ENCODE results near the gene FBXO7.

The FBXO7 gene

DNA sequence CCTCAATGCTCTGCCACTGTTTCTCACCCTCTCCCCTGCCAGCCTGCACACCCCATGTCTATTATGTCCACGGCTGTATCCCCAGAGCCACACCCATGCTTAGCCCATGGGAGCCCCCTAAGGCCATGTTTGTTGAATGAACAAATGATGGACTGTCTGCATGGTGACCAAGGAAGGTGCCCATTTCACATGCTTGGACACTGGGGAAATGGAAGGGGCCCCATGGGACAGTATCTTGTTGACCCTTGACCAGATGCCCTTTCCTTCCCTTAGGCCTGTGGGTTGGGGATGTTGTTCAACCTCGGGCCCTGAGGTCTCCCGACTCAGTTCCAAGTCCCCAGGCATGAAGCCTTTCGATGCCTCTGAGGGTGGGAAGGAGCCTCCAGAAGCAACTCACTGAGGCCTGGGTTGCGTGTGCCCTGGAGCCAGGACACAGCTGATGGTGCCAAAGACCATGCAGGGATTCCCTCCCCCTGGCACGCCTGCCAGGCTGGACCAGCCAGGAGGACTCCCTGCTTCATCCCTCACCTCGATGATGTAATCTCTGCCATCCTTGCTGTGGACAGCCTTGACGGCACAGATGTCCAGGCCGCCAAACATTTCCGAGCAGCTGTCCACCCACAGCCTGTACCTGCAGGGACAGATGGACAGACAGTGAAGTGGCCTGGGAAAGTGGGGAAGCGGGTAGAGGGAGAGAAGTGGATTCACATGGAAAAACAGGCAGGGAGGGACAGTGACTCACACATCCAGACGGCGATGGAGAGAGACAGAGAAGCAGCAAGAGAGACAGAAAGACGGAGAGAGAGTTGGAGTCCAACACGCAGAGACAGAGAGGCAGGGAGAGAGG, 58.9 kb downstream of the FBXO7 start:
- DNase-seq = no peak

DNA sequence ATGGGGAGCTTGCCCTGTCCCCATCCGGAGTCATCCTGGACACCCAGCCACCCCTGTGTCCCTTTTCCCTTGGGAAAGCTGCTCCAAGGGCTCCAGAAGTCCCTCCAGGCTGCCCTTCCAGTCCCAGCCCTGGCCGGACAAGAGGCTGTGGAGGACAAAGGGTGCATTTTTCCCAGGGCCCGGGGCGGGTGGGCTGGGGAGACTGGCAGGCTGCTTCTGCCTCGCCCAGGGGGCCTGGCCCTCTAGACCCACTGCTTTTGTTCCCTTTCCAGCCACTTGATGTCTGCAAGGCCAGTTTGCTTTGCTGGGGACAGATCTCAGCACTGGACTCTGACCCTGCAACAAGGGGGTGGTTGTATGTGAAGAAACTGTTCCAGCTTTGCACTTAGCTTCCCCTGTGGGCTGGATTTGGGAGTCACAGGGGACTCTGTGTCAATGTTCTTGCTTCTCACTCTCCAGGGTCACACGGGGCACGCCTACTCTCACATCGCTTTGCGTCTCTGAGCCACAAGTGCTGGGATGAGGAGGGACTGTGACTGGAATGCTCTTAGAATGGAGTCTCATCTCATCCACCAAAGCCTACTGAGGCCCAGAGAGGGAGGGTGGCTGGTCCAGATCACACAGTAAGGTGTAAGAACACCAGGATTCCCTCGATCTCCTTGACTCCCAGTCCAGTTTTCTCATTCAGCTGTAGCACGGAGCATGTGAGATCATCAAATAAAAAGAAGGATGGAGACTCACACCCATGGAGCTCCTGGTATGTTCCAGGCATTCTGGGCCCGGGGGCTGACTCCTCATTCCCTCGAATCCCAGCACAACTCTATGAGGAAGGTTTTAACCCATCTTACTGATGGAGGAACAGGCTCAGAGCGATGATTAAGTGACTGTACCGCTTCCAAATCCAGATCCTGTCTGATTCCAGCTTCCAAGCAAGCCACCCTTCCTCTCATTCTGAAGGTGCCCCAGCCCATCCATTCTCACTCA, 59.9 kb downstream of the FBXO7 start:
- DNase-seq = no peak

DNA sequence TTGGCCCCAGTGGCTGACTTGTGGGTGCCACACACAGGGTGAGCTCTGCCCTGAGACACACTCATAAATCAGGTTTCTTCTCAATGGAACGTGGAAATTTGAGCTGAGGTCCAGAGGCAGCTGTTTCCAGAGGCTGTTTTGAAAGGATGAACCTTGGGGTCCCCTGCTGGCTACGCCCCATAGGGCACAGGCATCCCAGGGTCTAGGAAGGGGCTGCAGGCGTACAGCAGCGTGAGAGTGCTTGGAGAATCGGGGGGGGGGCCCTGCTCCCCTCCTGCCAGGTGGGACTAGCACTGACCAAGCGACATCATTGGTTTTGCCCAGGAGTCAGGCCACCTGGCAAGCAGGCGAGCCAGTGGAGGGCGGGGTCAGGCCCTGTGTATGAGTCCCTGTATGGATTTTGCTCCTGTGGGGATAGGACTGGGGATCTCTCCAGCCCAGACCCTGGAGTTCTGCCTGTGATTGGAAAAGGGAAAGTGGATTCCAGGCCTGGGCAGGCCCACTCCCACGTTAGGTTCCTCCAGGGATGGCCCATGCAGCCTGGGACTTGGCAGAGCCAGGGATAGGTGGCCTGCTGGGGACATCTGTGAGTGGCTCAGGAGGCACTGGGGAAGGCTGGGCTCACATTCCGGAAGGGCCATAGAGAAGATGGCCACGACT, 61.0 kb downstream of the FBXO7 start:
- no peak for DNase-seq

DNA sequence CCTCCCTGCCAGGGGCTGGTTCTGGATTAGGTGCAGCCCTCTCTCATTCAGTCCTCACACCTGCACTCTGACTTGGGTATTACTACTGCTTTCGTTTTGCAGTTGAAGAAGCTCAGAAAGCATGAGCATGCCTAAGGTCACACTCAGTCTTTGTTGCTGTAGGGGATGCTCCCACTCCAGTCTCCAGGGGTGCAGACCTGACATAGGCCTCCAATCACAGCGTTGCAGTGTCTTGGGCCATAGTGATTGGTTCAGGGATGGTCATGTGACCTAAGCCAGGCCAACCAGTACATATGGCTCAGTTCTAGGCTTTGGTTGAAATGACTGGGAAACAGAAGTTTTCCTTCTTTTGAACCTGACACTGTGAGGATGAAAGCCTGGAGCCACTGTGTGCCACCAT, 61.7 kb downstream of the FBXO7 start:
- no peak for DNase-seq

DNA sequence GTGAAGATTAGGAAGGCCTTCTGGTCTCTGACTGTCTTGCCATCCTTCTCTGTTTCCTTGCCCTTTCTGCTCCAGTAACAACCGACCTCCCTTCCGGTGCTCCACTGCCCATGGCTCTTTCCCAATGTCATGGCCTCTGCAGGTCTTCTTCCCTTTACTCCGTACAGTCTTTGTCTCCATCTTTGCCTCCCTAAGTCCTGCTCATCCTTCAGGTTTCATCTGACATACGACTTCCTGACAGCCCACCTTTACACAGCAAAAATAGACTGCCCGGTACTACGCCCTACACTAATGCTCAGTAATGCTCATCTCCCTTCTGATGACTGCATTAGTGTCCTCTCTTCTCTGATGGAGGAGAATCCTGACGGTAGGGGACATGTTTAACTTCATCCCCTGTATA, 63.9 kb downstream of the FBXO7 start:
- DNase-seq = no peak

DNA sequence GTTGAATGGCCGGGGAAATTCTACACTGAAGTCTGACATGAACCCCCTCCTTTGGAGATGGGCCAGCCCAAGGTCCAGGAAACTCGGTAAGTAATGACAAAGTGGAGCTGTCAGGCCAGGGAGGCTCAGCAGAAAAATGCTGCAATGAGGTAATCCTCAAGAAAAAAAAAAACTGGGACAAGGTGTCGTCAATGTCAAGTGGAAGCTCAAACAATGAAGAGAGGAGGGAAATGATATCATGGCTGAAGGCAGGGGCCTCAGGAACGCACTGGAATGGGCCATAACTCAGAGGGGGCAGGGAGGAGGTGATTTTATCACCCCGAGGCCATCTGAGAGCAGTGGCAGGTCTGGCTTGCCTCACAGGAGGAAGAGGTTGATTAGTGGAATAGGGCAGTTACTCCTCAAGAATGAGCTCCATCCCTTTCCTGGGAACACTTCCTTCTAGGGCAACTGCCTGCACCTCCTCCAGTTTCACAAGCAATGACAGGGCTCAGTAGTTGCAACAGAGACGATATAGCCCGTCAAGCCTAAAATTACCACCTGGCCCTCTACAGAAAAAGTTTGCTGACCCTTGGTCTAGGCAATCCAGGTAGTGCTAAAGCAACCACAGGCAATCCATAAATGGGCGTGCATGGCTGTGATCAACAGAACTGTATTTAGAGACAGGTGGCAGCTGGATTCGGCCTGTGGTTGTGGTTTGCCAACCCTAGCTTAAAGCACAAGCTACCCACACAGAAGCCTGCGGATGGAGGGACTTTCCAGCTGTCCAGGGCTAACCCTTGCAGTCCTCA, 65.2 kb downstream of the FBXO7 start:
- DNase-seq = no peak

DNA sequence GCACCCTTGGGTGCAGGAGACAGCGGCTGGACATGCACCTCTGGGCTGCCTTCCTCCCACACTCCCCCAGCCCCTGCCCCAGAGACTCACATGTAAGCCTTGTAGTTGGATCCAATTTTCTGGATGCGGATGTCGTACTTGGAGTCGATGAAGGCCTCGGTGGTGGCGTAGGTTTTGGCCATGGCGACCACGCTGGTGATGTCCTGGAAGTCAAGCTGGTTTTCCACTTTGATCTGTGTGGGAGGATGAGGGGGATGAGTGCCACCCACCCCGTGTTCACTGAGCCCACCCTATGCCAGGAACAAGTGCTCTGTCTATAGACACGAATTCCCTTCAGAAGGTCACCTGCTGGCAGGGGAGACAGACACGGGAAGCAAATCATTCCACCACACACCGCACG, 66.9 kb downstream of the FBXO7 start:
- DNase-seq = no peak

DNA sequence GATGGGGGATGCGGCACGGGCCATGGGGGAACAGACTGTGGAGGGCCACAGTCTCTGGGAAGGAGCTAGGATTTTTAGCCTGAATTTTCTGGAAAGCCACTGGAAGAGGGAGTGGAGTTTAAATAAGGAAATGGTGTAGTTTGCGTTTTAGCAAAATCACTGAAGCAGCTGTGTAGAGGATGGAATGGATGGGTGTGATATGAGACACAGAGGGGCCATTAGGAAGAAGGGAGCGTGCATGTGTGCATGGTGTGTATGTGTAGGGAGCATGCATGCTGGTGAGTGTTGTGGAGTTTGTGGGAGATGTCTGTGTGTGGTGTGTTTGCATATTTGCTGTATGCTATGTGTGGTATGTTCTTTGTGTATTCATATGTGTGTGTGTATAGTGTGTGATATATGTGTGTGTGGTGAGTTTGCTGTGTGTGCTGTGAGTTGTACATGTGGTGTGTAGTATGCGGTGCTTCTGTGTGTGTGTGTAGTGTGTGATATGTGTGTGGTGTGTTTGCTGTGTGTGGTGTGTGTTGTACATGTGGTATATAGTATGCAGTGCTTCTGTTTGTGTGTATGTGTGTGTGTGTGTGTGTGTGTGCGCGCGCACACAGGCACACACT, 67.6 kb downstream of the FBXO7 start:
- DNase-seq = no peak

DNA sequence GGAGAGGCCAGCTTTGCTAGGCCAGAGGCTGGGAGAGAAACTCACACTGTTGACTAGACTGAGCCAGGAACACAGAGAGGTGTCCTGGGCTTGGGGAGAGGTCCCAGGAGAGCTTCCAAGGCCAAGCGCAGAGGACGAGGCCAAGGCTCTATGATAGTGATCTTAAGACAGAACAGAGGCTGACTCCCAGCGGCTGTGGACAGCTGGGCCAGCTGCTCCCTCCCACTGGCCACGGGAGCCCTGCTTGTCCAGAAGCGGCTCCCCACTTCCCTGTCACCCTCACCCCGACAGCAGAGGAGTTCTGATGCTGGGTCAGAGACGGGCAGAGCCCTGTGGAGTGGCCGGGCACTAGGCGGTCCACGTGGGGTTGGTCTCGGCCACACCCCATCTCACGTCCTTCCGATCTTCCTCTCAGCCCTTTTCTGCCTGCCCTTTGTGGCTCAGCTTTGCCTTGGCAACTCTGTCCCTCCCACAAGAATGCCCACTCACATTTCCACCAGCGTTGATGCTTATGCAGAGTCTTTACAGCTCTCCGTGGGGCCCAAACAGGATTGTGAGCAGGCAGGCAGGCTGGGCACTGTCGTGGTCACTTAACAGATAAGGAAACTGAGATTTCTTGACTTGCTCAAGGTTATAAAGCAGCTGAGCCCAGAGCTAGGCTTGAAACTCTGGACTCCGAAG, 68.2 kb downstream of the FBXO7 start:
- DNase-seq = no peak

DNA sequence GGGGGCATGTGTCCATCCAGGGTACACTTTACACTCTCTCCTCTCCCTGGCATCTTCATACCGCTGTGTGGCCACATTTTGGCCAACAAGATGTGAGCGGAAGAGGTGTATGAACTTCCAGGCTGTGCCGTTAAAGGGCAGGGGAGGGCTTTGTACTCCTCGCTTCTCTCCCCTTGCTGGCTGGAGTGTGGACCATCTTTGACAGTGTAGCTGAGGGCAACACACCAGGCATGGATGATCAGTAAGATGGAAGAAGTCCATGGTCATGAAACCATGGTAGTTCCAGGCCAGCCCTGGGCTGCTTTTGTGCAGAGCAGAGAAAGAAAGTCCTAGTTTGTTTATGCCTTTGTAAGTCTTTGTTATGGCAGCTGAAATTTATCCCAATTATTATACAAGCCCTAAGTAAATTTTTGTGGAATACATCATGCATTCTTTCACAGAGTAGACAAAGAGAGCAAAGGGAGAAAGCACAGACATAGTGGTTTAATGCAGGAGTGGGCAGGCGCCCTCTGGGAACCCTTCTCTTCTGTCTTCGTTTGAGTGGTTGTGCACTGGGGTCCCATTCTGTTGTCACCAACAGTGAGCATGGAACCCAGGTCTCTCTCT, 70.4 kb downstream of the FBXO7 start:
- no peak for DNase-seq

DNA sequence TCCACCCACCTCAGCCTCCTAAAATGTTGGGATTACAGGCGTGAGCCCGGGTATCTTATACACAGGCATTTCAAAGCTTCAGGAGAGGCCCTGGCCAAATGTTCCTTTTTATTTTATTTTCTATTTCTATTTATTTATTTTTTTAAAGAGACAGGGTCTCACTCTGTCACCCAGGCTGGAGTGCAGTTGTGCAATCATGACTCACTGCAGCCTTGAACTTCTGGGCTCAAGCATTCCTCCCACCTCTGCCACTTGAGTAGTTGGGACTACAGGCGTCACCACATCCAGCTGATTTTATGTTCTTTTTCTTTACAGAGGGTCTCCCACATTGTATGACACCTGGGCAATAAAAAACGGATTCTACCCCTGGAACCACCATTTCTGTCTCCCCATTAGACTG, 71.2 kb downstream of the FBXO7 start:
- DNase-seq = no peak

DNA sequence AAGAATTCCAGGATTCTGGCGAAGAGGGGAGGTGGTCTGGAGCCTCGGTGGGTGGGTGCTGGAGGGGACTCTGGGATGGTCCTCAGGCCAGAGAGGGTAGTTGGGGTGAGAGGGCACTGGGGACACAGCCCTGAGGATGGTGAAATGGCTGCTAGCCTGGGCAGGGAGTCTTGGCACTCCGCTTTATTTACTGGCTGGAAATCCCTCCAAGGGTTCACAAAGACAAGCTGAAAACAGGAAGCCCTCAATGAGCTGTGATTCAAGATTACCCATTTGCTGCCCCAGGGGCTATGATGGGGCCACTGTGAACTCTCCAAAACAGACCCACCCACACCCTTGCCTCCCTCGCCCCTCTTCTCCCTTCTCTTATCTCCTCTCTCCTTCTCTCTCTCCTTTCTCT, 71.9 kb downstream of the FBXO7 start:
- DNase-seq = no peak

DNA sequence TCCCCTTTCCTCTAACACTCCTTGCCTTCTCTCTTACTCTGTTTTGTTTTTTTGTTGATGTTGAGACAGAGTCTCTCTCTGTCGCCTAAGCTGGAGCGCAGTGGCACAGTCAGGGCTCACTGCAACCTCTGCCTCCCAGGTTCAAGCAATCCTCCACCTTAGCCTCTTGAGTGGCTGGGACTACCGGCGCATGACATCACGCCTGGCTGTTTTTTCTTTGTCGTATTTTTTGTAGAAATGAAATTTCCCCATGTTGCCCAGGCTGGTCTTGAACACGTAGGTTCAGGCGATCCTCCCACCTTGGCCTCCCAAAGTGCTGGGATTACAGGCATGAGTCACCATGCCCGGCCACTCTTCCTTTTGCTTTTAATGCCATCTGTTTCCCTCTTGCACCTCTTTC, 72.3 kb downstream of the FBXO7 start:
- no peak for DNase-seq

DNA sequence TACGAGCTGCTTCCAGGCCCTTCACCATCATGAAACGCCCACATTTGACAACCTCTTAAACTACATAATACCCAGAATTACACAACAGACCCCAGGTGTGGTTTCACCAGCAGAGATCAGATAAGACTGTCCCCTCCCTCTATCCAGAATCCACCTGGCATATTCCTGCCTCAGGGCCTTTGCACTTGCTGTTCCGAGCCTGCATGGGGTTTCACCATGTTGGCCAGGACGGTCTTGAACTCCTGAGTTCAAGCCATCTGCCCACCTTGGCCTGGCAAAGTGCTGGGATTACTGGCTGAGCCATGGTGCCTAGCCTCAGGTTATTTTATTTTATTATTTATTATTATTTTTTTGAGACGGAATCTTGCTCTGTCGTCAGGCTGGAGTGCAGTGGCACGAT, 73.4 kb downstream of the FBXO7 start:
- DNase-seq = no peak

All from NCI-H69 (cell line).